GM23248 (cell line): ENCODE measurements around the gene GTF2IRD1.

Source experiments
- EZH2 ChIP-seq: fragments of 200-600 bp; sonication (generic); IDR thresholded peaks from 2 replicates; pipeline ENCODE4 v1.6.1; 2018; ENCODE audit warnings: antibody characterized with exemption, mild to moderate bottlenecking; ENCODE audit not compliant: insufficient read depth, poor library complexity, severe bottlenecking
- EZH2phosphoT487 ChIP-seq: fragments of 200-600 bp; sonication (generic); IDR thresholded peaks from 2 replicates; pipeline ENCODE4 v1.6.1; 2018; ENCODE audit warnings: antibody characterized with exemption, moderate library complexity, mild to moderate bottlenecking, low read depth; ENCODE audit not compliant: insufficient read depth

- no peak for TF ChIP-seq EZH2
- no peak for TF ChIP-seq EZH2phosphoT487
Observed at GRCh38 chr7:74455928-74456327, 2.2 kb downstream of the GTF2IRD1 start.
